ENCODE measurements around the gene C1orf159.

DNA sequence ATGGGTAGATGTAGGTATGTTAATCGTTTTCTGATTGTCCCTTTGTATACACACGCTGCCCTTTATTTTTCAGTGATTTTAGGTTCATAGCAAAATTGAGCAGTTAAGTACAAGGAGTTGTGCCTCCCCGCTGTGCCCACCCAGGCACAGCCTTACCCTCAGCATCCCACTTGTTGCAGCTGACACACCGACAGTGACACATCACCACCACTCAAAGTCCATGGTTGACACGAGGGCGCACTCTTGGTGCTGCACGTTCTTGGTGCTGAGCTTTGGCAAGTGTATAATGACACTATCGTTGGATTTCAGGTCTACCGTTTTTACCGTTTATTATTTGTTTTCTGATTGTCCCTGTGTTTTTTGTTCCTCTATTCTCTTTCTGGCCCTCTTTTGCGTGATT lies 15.6 kb downstream of the C1orf159 start:
- TF ChIP-seq EZH2 (IDR thresholded peaks at IDR 0.05; ENCODE audit: borderline replicate concordance, insufficient read depth, low read length, poor library complexity, severe bottlenecking) = no peak
- TF ChIP-seq, protein P1, sequence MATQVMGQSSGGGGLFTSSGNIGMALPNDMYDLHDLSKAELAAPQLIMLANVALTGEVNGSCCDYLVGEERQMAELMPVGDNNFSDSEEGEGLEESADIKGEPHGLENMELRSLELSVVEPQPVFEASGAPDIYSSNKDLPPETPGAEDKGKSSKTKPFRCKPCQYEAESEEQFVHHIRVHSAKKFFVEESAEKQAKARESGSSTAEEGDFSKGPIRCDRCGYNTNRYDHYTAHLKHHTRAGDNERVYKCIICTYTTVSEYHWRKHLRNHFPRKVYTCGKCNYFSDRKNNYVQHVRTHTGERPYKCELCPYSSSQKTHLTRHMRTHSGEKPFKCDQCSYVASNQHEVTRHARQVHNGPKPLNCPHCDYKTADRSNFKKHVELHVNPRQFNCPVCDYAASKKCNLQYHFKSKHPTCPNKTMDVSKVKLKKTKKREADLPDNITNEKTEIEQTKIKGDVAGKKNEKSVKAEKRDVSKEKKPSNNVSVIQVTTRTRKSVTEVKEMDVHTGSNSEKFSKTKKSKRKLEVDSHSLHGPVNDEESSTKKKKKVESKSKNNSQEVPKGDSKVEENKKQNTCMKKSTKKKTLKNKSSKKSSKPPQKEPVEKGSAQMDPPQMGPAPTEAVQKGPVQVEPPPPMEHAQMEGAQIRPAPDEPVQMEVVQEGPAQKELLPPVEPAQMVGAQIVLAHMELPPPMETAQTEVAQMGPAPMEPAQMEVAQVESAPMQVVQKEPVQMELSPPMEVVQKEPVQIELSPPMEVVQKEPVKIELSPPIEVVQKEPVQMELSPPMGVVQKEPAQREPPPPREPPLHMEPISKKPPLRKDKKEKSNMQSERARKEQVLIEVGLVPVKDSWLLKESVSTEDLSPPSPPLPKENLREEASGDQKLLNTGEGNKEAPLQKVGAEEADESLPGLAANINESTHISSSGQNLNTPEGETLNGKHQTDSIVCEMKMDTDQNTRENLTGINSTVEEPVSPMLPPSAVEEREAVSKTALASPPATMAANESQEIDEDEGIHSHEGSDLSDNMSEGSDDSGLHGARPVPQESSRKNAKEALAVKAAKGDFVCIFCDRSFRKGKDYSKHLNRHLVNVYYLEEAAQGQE (IDR thresholded peaks at IDR 0.05; ENCODE audit: borderline replicate concordance) = no peak
- no peak for TF ChIP-seq POLR2AphosphoS5 (IDR thresholded peaks at IDR 0.05)
- TF ChIP-seq, protein P2, sequence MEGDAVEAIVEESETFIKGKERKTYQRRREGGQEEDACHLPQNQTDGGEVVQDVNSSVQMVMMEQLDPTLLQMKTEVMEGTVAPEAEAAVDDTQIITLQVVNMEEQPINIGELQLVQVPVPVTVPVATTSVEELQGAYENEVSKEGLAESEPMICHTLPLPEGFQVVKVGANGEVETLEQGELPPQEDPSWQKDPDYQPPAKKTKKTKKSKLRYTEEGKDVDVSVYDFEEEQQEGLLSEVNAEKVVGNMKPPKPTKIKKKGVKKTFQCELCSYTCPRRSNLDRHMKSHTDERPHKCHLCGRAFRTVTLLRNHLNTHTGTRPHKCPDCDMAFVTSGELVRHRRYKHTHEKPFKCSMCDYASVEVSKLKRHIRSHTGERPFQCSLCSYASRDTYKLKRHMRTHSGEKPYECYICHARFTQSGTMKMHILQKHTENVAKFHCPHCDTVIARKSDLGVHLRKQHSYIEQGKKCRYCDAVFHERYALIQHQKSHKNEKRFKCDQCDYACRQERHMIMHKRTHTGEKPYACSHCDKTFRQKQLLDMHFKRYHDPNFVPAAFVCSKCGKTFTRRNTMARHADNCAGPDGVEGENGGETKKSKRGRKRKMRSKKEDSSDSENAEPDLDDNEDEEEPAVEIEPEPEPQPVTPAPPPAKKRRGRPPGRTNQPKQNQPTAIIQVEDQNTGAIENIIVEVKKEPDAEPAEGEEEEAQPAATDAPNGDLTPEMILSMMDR (IDR thresholded peaks at IDR 0.05; ENCODE audit: poor library complexity, severe bottlenecking) = no peak
- TF ChIP-seq TAF1 (IDR thresholded peaks at IDR 0.05; ENCODE audit: low read depth) = no peak
- TF ChIP-seq EP300 (conservative IDR thresholded peaks at IDR 0.05; ENCODE audit: poor library complexity, severe bottlenecking) = no peak
- TF ChIP-seq RAD21 (conservative IDR thresholded peaks at IDR 0.05) = no peak

Measured in neural cell (in vitro differentiated cells).